ENCODE data around the gene TP53RK. TPM values are rescaled to one million over a fixed set of nuclear protein-coding genes. Genes with fewer than 3 reads are reported as not detected.

Gene TP53RK
- total and polyA plus RNA-seq, 10 donors: 6.9 to 24.2 (median 11.6) TPM

GRCh38 chr20:46725186-46726165 is 36.2 kb upstream of the TP53RK start:
- intact Hi-C loops (cut with DNase I; ENCODE audit: low total_unique reads): no loop called here

GRCh38 chr20:46724343-46724959 is 35.2 kb upstream of the TP53RK start:
- TF ChIP-seq POLR2AphosphoS5 (IDR thresholded peaks at IDR 0.05): no peak
- no peak for TF ChIP-seq POLR2A (IDR thresholded peaks at IDR 0.05)
- TF ChIP-seq CTCF (IDR thresholded peaks at IDR 0.05 in 8 of 11, conservative IDR thresholded peaks at IDR 0.05 in 3 of 11): no peak
- H3K36me3 ChIP-seq: peaks cover 0 to 7% (median 0%) of the 10 kb centered on the region in 6 donors
- intact Hi-C loops (cut with DNase I; ENCODE audit: low total_unique reads): no loop called here

More at GRCh38 chr20:46725186-46726165, 36.2 kb upstream of the TP53RK start:
- peaks cover 0 to 7% (median 0%) of the 10 kb centered on the region in 6 donors for H3K36me3 ChIP-seq
- TF ChIP-seq POLR2A (IDR thresholded peaks at IDR 0.05): no peak
- no peak for TF ChIP-seq CTCF (IDR thresholded peaks at IDR 0.05 in 8 of 11, conservative IDR thresholded peaks at IDR 0.05 in 3 of 11)
- TF ChIP-seq POLR2AphosphoS5 (IDR thresholded peaks at IDR 0.05): no peak
- no peaks in the 10 kb centered on the region for H3K4me1 ChIP-seq
- H3K9me3 ChIP-seq: peaks cover 0 to 19% (median 10%) of the 10 kb centered on the region in 8 donors
- H3K4me3 ChIP-seq: no peak overlapping the region
- no peak for DNase-seq
- H3K27ac ChIP-seq: no peak overlapping the region
- no peaks in the 10 kb centered on the region for H3K27me3 ChIP-seq (replicated peaks in 1 of 7)
- WGBS, 5 donors: 86 to 97% (median 93%) methylated on average over 11 to 27 of the region's 27 CpGs

GRCh38 chr20:46723039-46723438 is 33.8 kb upstream of the TP53RK start:
- Histone ChIP-seq H3K36me3 (peaks cover 0 to 7% (median 0%) of the 10 kb centered on the region in 6 donors), H3K27me3 (replicated peaks in 1 of 7) (no peaks in the 10 kb centered on the region), H3K4me3 (no peak overlapping the region), H3K27ac (no peak overlapping the region), H3K4me1 (no peaks in the 10 kb centered on the region), H3K9me3 (peaks cover 0 to 24% (median 10%) of the 10 kb centered on the region in 8 donors)
- no peak for TF ChIP-seq POLR2AphosphoS5 (IDR thresholded peaks at IDR 0.05)
- TF ChIP-seq POLR2A (IDR thresholded peaks at IDR 0.05): no peak
- TF ChIP-seq CTCF (IDR thresholded peaks at IDR 0.05 in 8 of 11, conservative IDR thresholded peaks at IDR 0.05 in 3 of 11): no peak
- DNase-seq: no peak
- intact Hi-C loops (cut with DNase I; ENCODE audit: low total_unique reads): no loop called here
- 88 to 96% (median 92%) methylated on average over 1 of the region's 1 CpG for WGBS, 5 donors

More at GRCh38 chr20:46724343-46724959, 35.2 kb upstream of the TP53RK start:
- Histone ChIP-seq H3K27me3 (replicated peaks in 1 of 7) (no peaks in the 10 kb centered on the region), H3K27ac (no peak overlapping the region), H3K4me1 (no peaks in the 10 kb centered on the region), H3K9me3 (peaks cover 0 to 24% (median 10%) of the 10 kb centered on the region in 8 donors), H3K4me3 (no peak overlapping the region)
- no peak for DNase-seq
- 31 to 71% (median 50%) methylated on average over 1 of the region's 1 CpG for WGBS, 5 donors

- peaks cover 0 to 24% (median 10%) of the 10 kb centered on the region in 8 donors for H3K9me3 ChIP-seq
- no peak overlapping the region for H3K27ac ChIP-seq
- no peak for DNase-seq
- intact Hi-C loops (cut with DNase I; ENCODE audit: low total_unique reads): no loop called here
- no peaks in the 10 kb centered on the region for H3K4me1 ChIP-seq
- H3K27me3 ChIP-seq (replicated peaks in 1 of 7): no peaks in the 10 kb centered on the region
- H3K4me3 ChIP-seq: no peak overlapping the region
- WGBS, 5 donors: 92 to 98% (median 95%) methylated on average over 2 of the region's 2 CpGs
- TF ChIP-seq CTCF (IDR thresholded peaks at IDR 0.05 in 8 of 11, conservative IDR thresholded peaks at IDR 0.05 in 3 of 11): no peak
- no peak for TF ChIP-seq POLR2A (IDR thresholded peaks at IDR 0.05)
- no peak for TF ChIP-seq POLR2AphosphoS5 (IDR thresholded peaks at IDR 0.05)
- H3K36me3 ChIP-seq: peaks cover 0 to 7% (median 0%) of the 10 kb centered on the region in 6 donors
These were observed 33.2 kb upstream of the TP53RK start for GRCh38 chr20:46722450-46722849.

Data from spleen (tissue), 11 donors.